DMS153 treated with DMSO at 0.1 percent for 48 hours (cell line): ENCODE results near the gene CTSZ.
"Not testable (repeated sequence)": the region's sequence is repeated elsewhere in the genome, so short reads cannot be mapped to it uniquely, and the experiment has no call there.

ENCODE experiments used
- DNase-seq: peaks from one replicate; lab custom pipeline; 2025; ENCODE audit not compliant: unreplicated experiment; lab: John Stamatoyannopoulos, UW

CTSZ gene

GRCh38 chr20:58950603-58951002 is 56.5 kb downstream of the CTSZ start:
- DNase-seq: no peak

- DNase-seq: not testable (repeated sequence)
Observed at GRCh38 chr20:58947797-58948388, 59.2 kb downstream of the CTSZ start.

- DNase-seq: no peak
Observed at GRCh38 chr20:58945965-58946631, 61.0 kb downstream of the CTSZ start.
